Left lung (tissue), 10 donors: ENCODE results near the gene SLX1A. TPM values are rescaled to one million over a fixed set of nuclear protein-coding genes. Genes with fewer than 3 reads are reported as not detected.
"Not testable (repeated sequence)": the region's sequence is repeated elsewhere in the genome, so short reads cannot be mapped to it uniquely, and the experiment has no call there.

Experiments used
- ATAC-seq: fragments of 200-7000 bp; cut with Tn5 transposase; one replicate; pipeline ENCODE4 v1.9.1; 2020; ENCODE audit warnings: moderate library complexity
- DNase-seq, 4 donors: peaks; one replicate each; pipeline ENCODE4 v3.0.0-alpha.2; 2013 to 2020
- H3K27ac ChIP-seq, 2 donors: fragments of 200-600 bp; sonication (generic) in 1 of 2; one replicate each; pipeline versions ENCODE4 v1.5.0 to v1.8.0; 2020 to 2021
- H3K27me3 ChIP-seq, 2 donors: fragments of 200-600 bp; sonication (generic) in 1 of 2; one replicate each; pipeline versions ENCODE4 v1.5.0 to v1.8.0; 2020 to 2021
- H3K36me3 ChIP-seq, 2 donors: fragments of 200-600 bp; sonication (generic) in 1 of 2; one replicate each; pipeline versions ENCODE4 v1.5.0 to v1.8.0; 2020 to 2021
- H3K4me1 ChIP-seq, 2 donors: fragments of 200-600 bp; one replicate each; pipeline ENCODE4 v1.8.0; 2021
- H3K4me3 ChIP-seq, 2 donors: fragments of 200-600 bp; sonication (generic) in 1 of 2; one replicate each; pipeline versions ENCODE4 v1.5.0 to v1.8.0; 2020 to 2021; ENCODE audit warnings: mild to moderate bottlenecking in 1 of 2
- H3K9me3 ChIP-seq, 2 donors: fragments of 200-600 bp; sonication (generic) in 1 of 2; one replicate each; pipeline versions ENCODE4 v1.5.0 to v1.8.0; 2020 to 2021
- intact Hi-C, 2 donors: fragments of 100-400 bp; cut with DNase I; formaldehyde crosslinking; loops; one replicate each; pipeline versions ENCODE4 v1.11.2 to v1.14.2; 2022
- polyA plus RNA-seq, 6 donors: library from polyadenylated mRNA; unstranded; fragments of 120-200 nt; gene quantifications; one replicate each; pipeline ENCODE4 v1.2.1, GENCODE V29; 2013; ENCODE audit not compliant: insufficient read length in 6 of 6
- total RNA-seq, 2 donors: library from RNA; stranded (reverse); fragmentation: NEBNext Ultra II Directional; extraction: Animal tissue kit (Norgen Biotek cat#: 25700); gene quantifications; one replicate each; pipeline ENCODE4 v1.2.1, GENCODE V29; 2021
- donor health status: DM: no; HTN: yes; CAD: no.
- donor health status: DM: no; HTN: no; CAD: no.

SLX1A gene
- total and polyA plus RNA-seq, 8 donors: 20.6 to 31.0 (median 23.1) TPM

DNA sequence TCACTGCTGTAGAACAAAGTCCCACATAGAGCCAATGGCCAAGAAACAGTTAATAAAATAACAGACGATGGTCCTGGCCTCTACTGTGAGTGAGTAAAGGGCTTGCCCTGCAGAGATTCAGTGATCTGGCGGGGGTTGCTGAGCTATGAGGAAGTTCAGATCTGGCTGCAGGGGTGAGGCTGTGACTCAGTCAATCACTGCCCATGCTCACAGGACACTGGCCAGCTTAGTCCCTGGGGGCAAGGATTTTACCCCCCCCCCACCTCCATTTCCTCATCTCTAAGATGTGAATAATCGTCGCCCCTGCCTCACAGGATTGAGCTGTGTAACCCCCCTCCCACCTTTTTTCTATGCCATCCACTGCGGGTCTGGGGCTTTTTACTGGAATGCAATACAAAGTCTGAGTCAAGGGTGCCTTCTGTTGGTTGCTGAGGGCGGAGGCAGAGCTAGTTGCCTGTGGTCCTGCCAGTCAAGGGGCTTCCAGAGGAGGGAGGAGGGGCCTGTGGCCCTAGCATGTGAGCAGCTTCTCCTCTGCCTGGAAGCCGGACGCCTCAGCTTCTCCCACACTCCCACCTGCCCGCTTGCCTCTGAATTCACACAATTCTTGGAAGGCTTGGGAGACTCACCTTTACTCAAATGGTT lies 13.5 kb downstream of the SLX1A start:
- intact Hi-C loops, H3K27ac ChIP-seq, H3K36me3 ChIP-seq, H3K4me1 ChIP-seq, H3K9me3 ChIP-seq, H3K27me3 ChIP-seq, H3K4me3 ChIP-seq: not testable (repeated sequence)
- ATAC-seq: peak; percentile 68
- peak in 1 of 4 donors; percentile 32 for DNase-seq

DNA sequence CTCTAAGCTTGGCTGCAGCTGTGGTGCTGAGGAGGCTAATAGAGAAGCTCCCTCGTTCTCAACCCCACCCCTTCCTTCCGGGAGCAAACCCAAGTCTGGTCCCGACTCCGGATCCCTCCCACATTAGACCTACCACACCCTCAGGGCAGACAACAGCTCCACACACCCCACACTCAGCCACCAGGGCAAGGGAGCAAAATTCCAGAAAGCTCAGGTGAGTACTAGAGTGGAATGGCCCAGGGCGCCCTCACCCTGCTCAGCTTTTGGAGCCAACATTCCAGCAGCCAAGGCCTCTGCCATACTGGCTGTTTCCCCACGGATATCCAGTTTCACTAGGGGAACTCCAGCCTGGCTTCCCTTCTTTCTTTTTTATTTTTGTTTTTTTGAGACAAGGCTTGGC lies 15.4 kb downstream of the SLX1A start:
- H3K36me3 ChIP-seq, H3K4me1 ChIP-seq, intact Hi-C loops, H3K27ac ChIP-seq, H3K4me3 ChIP-seq, H3K27me3 ChIP-seq, H3K9me3 ChIP-seq: not testable (repeated sequence)
- DNase-seq (peak in 1 of 4 donors; percentile 46), ATAC-seq (peak; percentile 54)

DNA sequence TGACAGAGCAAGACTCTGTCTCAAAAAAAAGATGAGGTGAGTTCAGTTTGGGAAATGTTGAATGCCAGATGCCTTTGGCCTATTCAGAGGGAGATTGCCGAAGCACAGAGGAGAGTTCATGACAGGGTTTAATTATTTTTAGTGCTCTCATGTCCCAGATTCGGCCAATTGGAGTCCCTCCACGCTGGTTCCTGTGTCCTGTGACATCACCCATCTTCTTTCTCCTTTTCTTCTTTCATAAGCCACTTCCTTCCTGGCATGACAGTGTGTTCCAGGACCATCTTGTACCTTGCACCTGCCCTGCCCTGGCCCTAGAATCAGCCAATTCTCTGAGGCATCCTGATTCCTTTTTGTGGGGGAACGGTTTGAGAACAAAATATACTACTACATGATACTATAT lies 17.7 kb downstream of the SLX1A start:
- H3K36me3 ChIP-seq, ATAC-seq, H3K4me3 ChIP-seq, H3K4me1 ChIP-seq, H3K9me3 ChIP-seq, H3K27ac ChIP-seq, DNase-seq, intact Hi-C loops, H3K27me3 ChIP-seq: not testable (repeated sequence)

DNA sequence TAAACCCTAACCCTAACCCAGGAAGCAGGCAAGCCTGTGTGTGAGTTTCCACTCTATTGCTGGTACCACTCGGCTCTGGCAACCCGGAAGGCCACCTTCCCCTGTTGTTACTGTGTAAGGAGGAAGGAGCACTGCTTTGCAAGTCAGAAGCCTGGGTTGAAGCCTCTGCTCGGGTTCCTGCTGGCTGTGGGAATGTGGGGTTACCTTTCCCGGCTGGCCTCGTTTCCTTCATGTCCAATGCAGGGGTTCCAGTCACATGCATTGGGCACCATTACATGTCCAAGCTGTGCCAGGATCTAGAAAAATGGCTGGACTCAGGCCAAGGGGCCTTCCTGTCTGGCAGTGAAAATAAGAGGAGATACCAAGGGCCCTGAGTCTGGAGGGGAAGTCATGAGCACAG lies 23.4 kb downstream of the SLX1A start:
- ATAC-seq, H3K9me3 ChIP-seq, H3K27me3 ChIP-seq, H3K36me3 ChIP-seq, H3K4me3 ChIP-seq, H3K4me1 ChIP-seq, intact Hi-C loops, H3K27ac ChIP-seq: not testable (repeated sequence)
- DNase-seq: peak in 1 of 4 donors; percentile 8

Other genes with a start within 250 kb of the SLX1A start
- 100 to 1,000 TPM; 122 to 154 TPM for gene TMEM219, start 231.8 kb upstream of the SLX1A start, total RNA-seq
- gene TMEM219, start 231.8 kb upstream of the SLX1A start, polyA plus RNA-seq: 100 to 1,000 TPM; 103 to 128 (median 114) TPM
- 10 to 100 TPM; 61.4 to 64.5 TPM for gene TAOK2, start 220.0 kb upstream of the SLX1A start, total RNA-seq
- gene TAOK2, start 220.0 kb upstream of the SLX1A start, polyA plus RNA-seq: 10 to 100 TPM; 47.5 to 71.4 (median 55.0) TPM
- gene HIRIP3, start 198.3 kb upstream of the SLX1A start, total RNA-seq: 10 to 100 TPM; 14.4 to 17.4 TPM
- gene HIRIP3, start 198.3 kb upstream of the SLX1A start, polyA plus RNA-seq: 10 to 100 TPM; 17.8 to 20.7 (median 18.3) TPM
- 10 to 100 TPM; 55.5 to 59.6 TPM for gene INO80E, start 197.6 kb upstream of the SLX1A start, total RNA-seq
- 10 to 100 TPM; 42.1 to 59.3 (median 47.5) TPM for gene INO80E, start 197.6 kb upstream of the SLX1A start, polyA plus RNA-seq
- 1 to 10 TPM; 2.5 to 2.7 TPM for gene DOC2A, start 182.8 kb upstream of the SLX1A start, total RNA-seq
- gene DOC2A, start 182.8 kb upstream of the SLX1A start, polyA plus RNA-seq: 1 to 10 TPM in 5 of 6 donors, under 1 TPM in 1; 0.77 to 5.1 (median 3.2) TPM
- gene C16orf92, start 170.7 kb upstream of the SLX1A start, total RNA-seq: not detected
- not detected for gene C16orf92, start 170.7 kb upstream of the SLX1A start, polyA plus RNA-seq
- gene TLCD3B, start 162.6 kb upstream of the SLX1A start, total RNA-seq: under 1 TPM in 1 of 2 donors, not detected in 1; 0.29 TPM
- gene TLCD3B, start 162.6 kb upstream of the SLX1A start, polyA plus RNA-seq: 1 to 10 TPM in 3 of 6 donors, under 1 TPM in 3; 0.28 to 1.4 (median 0.96) TPM
- gene ALDOA, start 128.1 kb upstream of the SLX1A start, total RNA-seq: 1,000 to 10,000 TPM in 1 of 2 donors, 100 to 1,000 TPM in 1; 710 to 1,105 TPM
- gene ALDOA, start 128.1 kb upstream of the SLX1A start, polyA plus RNA-seq: 100 to 1,000 TPM; 299 to 424 (median 350) TPM
- 10 to 100 TPM; 82.5 to 89.8 TPM for gene PPP4C, start 117.9 kb upstream of the SLX1A start, total RNA-seq
- gene PPP4C, start 117.9 kb upstream of the SLX1A start, polyA plus RNA-seq: 10 to 100 TPM; 62.0 to 80.8 (median 74.1) TPM
- gene TBX6, start 102.0 kb upstream of the SLX1A start, total RNA-seq: 1 to 10 TPM; 1.6 TPM
- gene TBX6, start 102.0 kb upstream of the SLX1A start, polyA plus RNA-seq: 1 to 10 TPM in 5 of 6 donors, under 1 TPM in 1; 0.79 to 1.9 (median 1.8) TPM
- gene YPEL3, start 97.7 kb upstream of the SLX1A start, total RNA-seq: 10 to 100 TPM; 57.5 to 79.5 TPM
- 10 to 100 TPM; 48.8 to 69.3 (median 53.6) TPM for gene YPEL3, start 97.7 kb upstream of the SLX1A start, polyA plus RNA-seq
- gene GDPD3, start 80.3 kb upstream of the SLX1A start, total RNA-seq: 1 to 10 TPM; 5.6 to 9.0 TPM
- 10 to 100 TPM; 11.8 to 20.3 (median 18.2) TPM for gene GDPD3, start 80.3 kb upstream of the SLX1A start, polyA plus RNA-seq
- 10 to 100 TPM; 70.1 to 95.1 TPM for gene MAPK3, start 70.7 kb upstream of the SLX1A start, total RNA-seq
- 100 to 1,000 TPM in 5 of 6 donors, 10 to 100 TPM in 1; 99.0 to 114 (median 106) TPM for gene MAPK3, start 70.7 kb upstream of the SLX1A start, polyA plus RNA-seq
- 100 to 1,000 TPM in 1 of 2 donors, 10 to 100 TPM in 1; 29.3 to 172 TPM for gene CORO1A, start 10.3 kb upstream of the SLX1A start, total RNA-seq
- 10 to 100 TPM; 16.0 to 24.4 (median 17.9) TPM for gene CORO1A, start 10.3 kb upstream of the SLX1A start, polyA plus RNA-seq
- gene BOLA2B, start 209 bp upstream of the SLX1A start, total RNA-seq: 100 to 1,000 TPM in 1 of 2 donors, 10 to 100 TPM in 1; 59.3 to 101 TPM
- gene BOLA2B, start 209 bp upstream of the SLX1A start, polyA plus RNA-seq: 10 to 100 TPM; 12.0 to 30.4 (median 22.3) TPM
- 10 to 100 TPM; 19.7 to 29.3 TPM for gene SULT1A3, start 5.4 kb downstream of the SLX1A start, total RNA-seq
- 10 to 100 TPM in 4 of 6 donors, 1 to 10 TPM in 2; 6.4 to 13.7 (median 11.4) TPM for gene SULT1A3, start 5.4 kb downstream of the SLX1A start, polyA plus RNA-seq
- 10 to 100 TPM; 13.6 to 27.0 TPM for gene NPIPB13, start 54.6 kb downstream of the SLX1A start, total RNA-seq
- 10 to 100 TPM; 11.0 to 32.6 (median 28.8) TPM for gene NPIPB13, start 54.6 kb downstream of the SLX1A start, polyA plus RNA-seq
- 10 to 100 TPM; 53.2 to 57.6 TPM for gene CD2BP2, start 161.4 kb downstream of the SLX1A start, total RNA-seq
- gene CD2BP2, start 161.4 kb downstream of the SLX1A start, polyA plus RNA-seq: 10 to 100 TPM; 42.9 to 59.1 (median 51.3) TPM
- 10 to 100 TPM; 32.7 to 43.7 TPM for gene TBC1D10B, start 176.6 kb downstream of the SLX1A start, total RNA-seq
- 10 to 100 TPM; 29.5 to 39.3 (median 34.4) TPM for gene TBC1D10B, start 176.6 kb downstream of the SLX1A start, polyA plus RNA-seq
- 1 to 10 TPM in 1 of 2 donors, not detected in 1; 1.6 TPM for gene MYL11, start 180.9 kb downstream of the SLX1A start, total RNA-seq
- gene MYL11, start 180.9 kb downstream of the SLX1A start, polyA plus RNA-seq: under 1 TPM in 4 of 6 donors, not detected in 2; 0.27 to 0.87 (median 0.62) TPM
- 1 to 10 TPM; 2.9 to 6.3 TPM for gene SEPTIN1, start 188.7 kb downstream of the SLX1A start, total RNA-seq
- gene SEPTIN1, start 188.7 kb downstream of the SLX1A start, polyA plus RNA-seq: 1 to 10 TPM; 2.5 to 3.6 (median 3.1) TPM
- 1 to 10 TPM; 7.0 TPM for gene ZNF48, start 201.5 kb downstream of the SLX1A start, total RNA-seq
- 10 to 100 TPM in 2 of 6 donors, 1 to 10 TPM in 4; 6.8 to 11.7 (median 9.0) TPM for gene ZNF48, start 201.5 kb downstream of the SLX1A start, polyA plus RNA-seq
- gene ZNF771, start 213.7 kb downstream of the SLX1A start, total RNA-seq: 1 to 10 TPM; 6.0 to 8.5 TPM
- 1 to 10 TPM; 4.0 to 6.4 (median 5.5) TPM for gene ZNF771, start 213.7 kb downstream of the SLX1A start, polyA plus RNA-seq
- 10 to 100 TPM; 26.2 to 37.4 TPM for gene DCTPP1, start 236.2 kb downstream of the SLX1A start, total RNA-seq
- 10 to 100 TPM; 35.5 to 49.3 (median 38.0) TPM for gene DCTPP1, start 236.2 kb downstream of the SLX1A start, polyA plus RNA-seq